Esophagus (tissue), 2 donors: ENCODE results near the gene SLC11A1. TPM values are rescaled to one million over a fixed set of nuclear protein-coding genes. Genes with fewer than 3 reads are reported as not detected.

ENCODE experiments used
- H3K27ac ChIP-seq, 2 donors: one replicate each; pipeline ENCODE4 v1.5.1; 2013; ENCODE audit warnings: low read depth in 2 of 2, mild to moderate bottlenecking in 2 of 2, inconsistent platforms in 1 of 2, low read length in 1 of 2, moderate library complexity in 1 of 2
- H3K27me3 ChIP-seq, 2 donors: one replicate each; pipeline ENCODE4 v1.6.1; 2013; ENCODE audit warnings: low read length in 2 of 2, control low read depth in 1 of 2, mild to moderate bottlenecking in 1 of 2; ENCODE audit not compliant: insufficient read depth in 2 of 2, control insufficient read depth in 1 of 2
- H3K36me3 ChIP-seq, 2 donors: one replicate each; pipeline ENCODE4 v1.6.1; 2013; ENCODE audit warnings: low read length in 1 of 2; ENCODE audit not compliant: control insufficient read depth in 2 of 2, insufficient read depth in 2 of 2
- H3K4me1 ChIP-seq, 2 donors: one replicate each; pipeline ENCODE4 v1.6.1; 2013; ENCODE audit warnings: low read length in 1 of 2; ENCODE audit not compliant: control insufficient read depth in 2 of 2, insufficient read depth in 2 of 2
- H3K4me3 ChIP-seq, 2 donors: one replicate each; pipeline ENCODE4 v1.5.1; 2013; ENCODE audit warnings: low read length in 2 of 2, mild to moderate bottlenecking in 2 of 2, low read depth in 1 of 2, moderate library complexity in 1 of 2
- H3K9me3 ChIP-seq, 2 donors: one replicate each; pipeline ENCODE4 v1.6.1; 2013; ENCODE audit warnings: mild to moderate bottlenecking in 2 of 2, low read depth in 1 of 2, low read length in 1 of 2, moderate library complexity in 1 of 2; ENCODE audit not compliant: control insufficient read depth in 2 of 2, insufficient read depth in 1 of 2
- WGBS, 2 donors: extraction: QIAGEN DNeasy Blood & Tissue Kit; methylation state at CpG; one replicate each; pipeline ENCODE4 v1.1.7; 2013; 5-methylcytosine and 5-hydroxymethylcytosine counted together
- polyA plus RNA-seq, 2 donors: library from polyadenylated mRNA; stranded (reverse); fragments of 200-250 nt; gene quantifications; one replicate each; pipeline ENCODE4 v1.2.3, GENCODE V29; 2013
- donor health status: healthy with polysubstance abuse.
- donor health status: Bipolar disorder and iron deficiency.

Gene SLC11A1
- polyA plus RNA-seq, 2 donors, result 1.1 to 1.5 TPM

DNA sequence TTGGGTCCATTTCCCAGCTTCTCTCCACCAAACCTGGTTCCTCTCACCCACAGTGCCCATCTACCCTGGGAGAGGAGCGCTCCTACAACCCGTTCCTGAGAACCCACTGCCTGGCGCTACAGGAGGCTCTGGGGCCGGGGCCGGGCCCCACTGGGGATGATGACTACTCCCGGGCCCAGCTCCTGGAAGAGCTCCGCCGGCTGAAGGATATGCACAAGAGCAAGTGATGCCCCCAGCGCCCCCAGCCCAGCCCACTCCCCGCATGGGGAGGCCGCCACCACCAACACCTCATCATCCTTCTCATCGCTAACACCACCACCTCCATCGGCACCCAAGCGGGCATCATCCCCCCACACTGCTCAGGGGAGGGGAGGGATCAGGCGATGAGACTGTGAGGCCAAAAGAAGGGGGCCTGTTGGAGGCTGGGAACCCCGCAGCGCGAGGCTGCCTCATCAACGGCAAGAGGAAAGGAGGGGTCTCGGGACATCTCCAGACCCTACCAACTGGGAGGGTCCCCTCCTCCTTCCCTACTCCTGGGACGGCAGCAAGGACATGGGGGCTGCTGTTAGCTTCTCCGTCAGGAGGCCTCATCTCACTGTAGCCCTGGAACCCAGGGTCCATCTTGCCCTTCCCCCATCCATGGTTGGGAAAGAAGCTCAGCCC, 37.2 kb upstream of the SLC11A1 start:
- Histone ChIP-seq H3K36me3 (no peaks in the 10 kb centered on the region), H3K27me3 (no peaks in the 10 kb centered on the region), H3K4me1 (peaks cover 6 to 9% of the 10 kb centered on the region in 2 donors), H3K27ac (no peak overlapping the region), H3K4me3 (no peak overlapping the region), H3K9me3 (peaks cover 0 to 2% of the 10 kb centered on the region in 2 donors)
- WGBS, 2 donors, result 95% methylated on average over 22 of the region's 22 CpGs

DNA sequence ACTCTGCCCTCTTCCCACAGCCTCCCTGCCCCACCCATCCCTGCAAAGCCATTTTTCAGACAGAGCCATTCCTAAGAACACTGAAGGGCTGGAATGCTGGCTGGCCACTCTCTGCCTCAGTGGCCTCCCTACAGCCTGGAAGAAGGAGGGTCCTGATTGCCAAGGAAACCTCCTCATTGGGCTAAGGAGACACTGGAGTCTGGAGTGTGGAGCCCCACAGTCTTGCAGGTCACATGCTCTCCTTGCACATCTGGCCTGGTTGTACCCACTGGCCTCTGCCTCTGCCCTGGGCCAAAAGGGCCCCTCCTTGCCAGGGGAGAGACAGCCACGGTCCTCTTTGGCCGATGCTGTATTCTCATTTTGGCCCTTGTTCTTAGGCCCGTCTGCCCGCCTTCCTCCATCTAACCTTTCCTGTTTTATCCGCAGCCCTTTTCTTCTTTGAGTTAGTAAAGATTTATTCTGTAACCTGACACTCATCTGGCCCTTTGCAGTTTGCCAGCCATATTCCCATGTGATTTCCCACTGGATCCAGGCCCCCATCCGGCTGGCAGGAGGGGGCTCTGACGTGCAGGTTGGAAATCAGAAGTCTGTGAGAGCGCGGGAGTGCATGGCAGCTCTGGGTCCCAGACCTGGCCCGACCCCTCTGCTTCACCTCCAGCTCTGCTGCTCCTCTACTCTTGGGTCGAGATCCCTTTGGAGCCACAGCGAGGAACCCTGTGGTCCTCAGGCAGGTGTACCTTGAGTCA, 36.4 kb upstream of the SLC11A1 start:
- no peaks in the 10 kb centered on the region for H3K36me3 ChIP-seq
- WGBS, 2 donors, result 81 to 83% methylated on average over 12 of the region's 12 CpGs
- H3K27ac ChIP-seq, result no peak overlapping the region
- H3K4me3 ChIP-seq, result no peak overlapping the region
- H3K9me3 ChIP-seq, result peaks cover 0 to 2% of the 10 kb centered on the region in 2 donors
- no peaks in the 10 kb centered on the region for H3K27me3 ChIP-seq
- H3K4me1 ChIP-seq, result peaks cover 6 to 9% of the 10 kb centered on the region in 2 donors

DNA sequence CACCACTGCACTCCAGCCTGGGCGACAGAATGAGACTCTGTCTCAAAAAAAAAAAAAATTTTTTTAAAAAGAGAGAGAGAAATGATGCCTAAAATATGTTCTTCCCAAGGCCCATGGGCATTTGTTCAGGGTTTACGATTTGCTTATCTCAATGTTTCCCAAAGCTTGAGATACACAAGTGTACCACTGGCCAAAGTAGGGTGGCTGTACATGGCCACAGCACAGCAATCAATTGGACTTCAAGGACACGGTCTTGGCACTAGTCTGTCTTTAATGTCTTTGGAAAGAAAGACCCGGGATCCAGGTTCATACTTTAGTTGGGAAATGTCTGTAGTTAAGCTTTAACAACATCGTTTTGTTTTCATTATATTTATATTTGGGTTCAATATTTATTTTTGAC, 34.9 kb upstream of the SLC11A1 start:
- peaks cover 6 to 9% of the 10 kb centered on the region in 2 donors for H3K4me1 ChIP-seq
- H3K27ac ChIP-seq, result no peak overlapping the region
- peaks cover 2 to 3% of the 10 kb centered on the region in 2 donors for H3K9me3 ChIP-seq
- no peaks in the 10 kb centered on the region for H3K36me3 ChIP-seq
- no peaks in the 10 kb centered on the region for H3K27me3 ChIP-seq
- WGBS, 2 donors, result 78 to 91% methylated on average over 5 of the region's 5 CpGs
- H3K4me3 ChIP-seq, result no peak overlapping the region

DNA sequence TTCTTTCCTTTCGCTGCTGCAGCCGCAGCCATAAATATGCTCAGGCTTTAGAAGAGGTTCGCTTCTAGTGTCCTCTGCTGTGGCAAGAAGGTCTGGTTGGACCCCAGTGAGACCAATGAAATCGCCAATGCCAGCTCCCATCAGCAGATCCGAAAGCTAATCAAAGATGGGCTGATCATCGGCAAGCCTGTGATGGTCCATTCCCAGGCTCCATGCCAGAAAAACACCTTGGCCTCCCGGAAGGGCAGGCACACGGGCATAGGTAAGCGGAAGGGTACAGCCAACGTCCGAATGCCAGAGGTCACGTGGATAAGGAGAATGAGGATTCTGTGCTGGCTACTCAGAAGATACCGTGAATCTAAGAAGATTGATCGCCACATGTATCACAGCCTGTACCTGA, 28.0 kb upstream of the SLC11A1 start:
- Histone ChIP-seq H3K27ac (no peak overlapping the region), H3K4me3 (no peak overlapping the region), H3K4me1 (no peaks in the 10 kb centered on the region), H3K27me3 (no peaks in the 10 kb centered on the region), H3K9me3 (peaks cover 2 to 3% of the 10 kb centered on the region in 2 donors), H3K36me3 (no peaks in the 10 kb centered on the region)
- WGBS, 2 donors, result 88 to 91% methylated on average over 14 of the region's 14 CpGs

DNA sequence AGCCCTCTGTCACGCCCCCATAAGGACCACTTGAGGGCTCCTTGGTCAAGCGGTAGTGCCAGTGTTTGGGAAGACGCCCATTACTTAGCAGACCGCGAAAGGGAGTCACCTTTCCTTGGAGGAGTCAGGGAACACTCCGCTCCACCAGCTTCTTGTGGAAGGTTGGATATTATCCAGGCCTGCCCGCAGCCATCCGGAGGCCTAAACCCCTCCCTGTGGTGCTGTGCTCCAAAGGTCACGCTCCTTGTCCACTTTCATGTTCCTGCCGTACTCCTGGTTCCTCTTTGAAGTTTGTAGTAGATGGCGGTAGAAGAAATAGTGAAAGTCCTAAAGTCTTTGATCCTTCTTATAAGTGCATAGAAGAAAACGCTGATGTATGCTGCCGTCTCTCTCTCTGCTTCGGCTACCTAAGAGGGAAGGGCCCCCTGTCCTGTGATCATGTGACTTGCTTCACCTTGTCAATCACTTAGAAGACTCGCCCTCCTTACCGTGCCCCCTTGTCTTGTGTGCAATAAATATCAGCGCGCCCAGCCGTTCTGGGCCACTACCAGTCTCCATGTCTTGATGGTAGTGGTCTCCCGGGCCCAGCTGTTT, 27.1 kb upstream of the SLC11A1 start:
- Histone ChIP-seq H3K4me3 (no peak overlapping the region), H3K27ac (no peak overlapping the region)
- WGBS, 2 donors, result 77 to 81% methylated on average over 20 of the region's 20 CpGs

DNA sequence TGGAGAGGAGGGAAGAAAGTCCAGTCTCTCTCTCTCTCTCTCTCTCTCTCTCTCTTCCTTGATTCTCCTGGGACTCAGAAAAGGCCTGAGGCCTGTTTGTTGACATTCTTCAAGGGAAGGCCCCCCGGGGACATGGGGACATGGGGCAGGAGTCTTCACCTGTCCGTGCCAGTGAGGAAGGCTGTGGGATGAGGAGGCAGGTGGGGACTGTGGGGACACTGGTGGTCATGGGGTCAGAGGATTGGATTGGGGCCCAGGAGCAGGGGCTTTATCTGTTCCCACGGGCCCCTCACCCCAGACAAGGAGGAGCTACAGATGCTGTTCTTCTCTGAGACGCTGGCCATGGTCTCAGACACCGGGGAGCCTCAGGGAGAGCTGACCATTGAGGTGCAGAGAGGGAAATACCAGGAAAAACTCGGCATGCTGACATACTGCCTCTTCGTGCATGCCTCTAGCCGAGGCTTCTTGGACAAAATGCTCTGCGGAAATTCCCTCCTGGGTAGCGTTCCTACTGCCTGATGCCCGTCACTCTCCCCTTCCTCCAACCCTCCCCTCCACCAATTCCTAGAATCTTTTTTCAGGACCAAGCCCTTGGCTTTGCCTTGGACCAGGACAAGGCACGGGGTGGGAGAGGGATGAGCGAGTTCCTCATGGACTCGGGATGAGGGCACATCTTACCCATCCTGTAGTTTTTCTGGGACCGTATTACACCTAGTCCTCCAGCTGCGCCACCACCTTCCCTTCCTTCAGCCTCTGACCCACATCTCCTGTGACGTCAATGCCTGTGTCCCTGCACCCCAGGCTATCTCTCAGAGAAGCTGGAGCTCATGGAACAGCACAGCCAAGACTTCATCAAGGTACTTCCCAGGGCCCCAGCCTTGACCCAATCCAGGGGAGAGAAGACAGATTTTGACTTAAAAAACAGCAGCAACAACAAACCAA, 24.6 kb upstream of the SLC11A1 start:
- 61 to 64% methylated on average over 17 of the region's 17 CpGs for WGBS, 2 donors
- no peak overlapping the region for H3K27ac ChIP-seq
- H3K4me1 ChIP-seq, result no peaks in the 10 kb centered on the region
- no peak overlapping the region for H3K4me3 ChIP-seq
- no peaks in the 10 kb centered on the region for H3K27me3 ChIP-seq
- H3K36me3 ChIP-seq, result no peaks in the 10 kb centered on the region
- no peaks in the 10 kb centered on the region for H3K9me3 ChIP-seq

More for the DNA sequence above, 27.1 kb upstream of the SLC11A1 start:
- Histone ChIP-seq H3K4me1 (no peaks in the 10 kb centered on the region), H3K9me3 (peaks cover 0 to 3% of the 10 kb centered on the region in 2 donors), H3K27me3 (no peaks in the 10 kb centered on the region), H3K36me3 (no peaks in the 10 kb centered on the region)

DNA sequence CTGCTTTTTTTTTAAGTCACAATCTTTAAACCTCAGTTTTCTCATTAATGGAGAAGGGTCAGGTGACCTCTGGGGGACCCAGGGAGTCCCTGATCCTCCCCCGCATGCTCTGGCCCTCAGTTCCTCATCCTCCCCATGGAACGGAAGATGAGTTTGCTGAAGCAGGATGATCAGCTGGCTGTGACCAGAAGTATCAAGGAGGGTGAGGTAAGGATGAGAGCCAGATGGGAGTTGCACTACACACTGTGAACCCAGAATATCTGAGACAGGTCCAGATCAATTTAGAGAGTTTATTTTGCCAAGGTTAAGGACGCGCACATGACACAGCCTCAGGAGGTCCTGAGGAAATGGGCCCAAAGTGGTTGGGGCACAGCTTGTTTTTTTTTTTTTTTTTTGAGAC, 21.6 kb upstream of the SLC11A1 start:
- Histone ChIP-seq H3K9me3 (no peaks in the 10 kb centered on the region), H3K36me3 (no peaks in the 10 kb centered on the region), H3K27me3 (no peaks in the 10 kb centered on the region), H3K4me3 (no peak overlapping the region), H3K27ac (no peak overlapping the region), H3K4me1 (no peaks in the 10 kb centered on the region)
- WGBS, 2 donors, result 90 to 92% methylated on average over 4 of the region's 4 CpGs

DNA sequence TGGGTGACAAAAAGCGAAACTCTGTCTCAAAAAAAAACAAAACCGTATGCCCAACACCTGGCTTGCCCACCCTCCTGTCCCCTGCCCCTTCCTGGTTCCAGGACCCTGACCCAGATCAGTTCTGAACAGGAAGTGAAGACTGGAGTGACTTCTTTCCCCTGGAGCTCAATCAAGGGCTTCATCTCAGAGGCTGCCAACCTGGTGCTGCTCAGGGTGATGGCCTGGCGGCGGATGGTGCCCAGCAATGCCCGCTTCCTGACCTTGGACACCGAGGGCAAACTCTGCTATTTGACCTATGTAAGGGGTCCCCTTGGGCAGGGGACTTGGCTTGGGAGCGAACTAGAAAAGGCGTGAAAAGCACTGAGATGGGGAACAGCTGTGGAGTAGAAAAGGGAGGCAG, 19.5 kb upstream of the SLC11A1 start:
- Histone ChIP-seq H3K4me3 (no peak overlapping the region), H3K36me3 (no peaks in the 10 kb centered on the region), H3K9me3 (peaks cover 2 to 3% of the 10 kb centered on the region in 2 donors), H3K27ac (no peak overlapping the region), H3K27me3 (no peaks in the 10 kb centered on the region), H3K4me1 (no peaks in the 10 kb centered on the region)
- WGBS, 2 donors, result 88 to 91% methylated on average over 8 of the region's 8 CpGs

DNA sequence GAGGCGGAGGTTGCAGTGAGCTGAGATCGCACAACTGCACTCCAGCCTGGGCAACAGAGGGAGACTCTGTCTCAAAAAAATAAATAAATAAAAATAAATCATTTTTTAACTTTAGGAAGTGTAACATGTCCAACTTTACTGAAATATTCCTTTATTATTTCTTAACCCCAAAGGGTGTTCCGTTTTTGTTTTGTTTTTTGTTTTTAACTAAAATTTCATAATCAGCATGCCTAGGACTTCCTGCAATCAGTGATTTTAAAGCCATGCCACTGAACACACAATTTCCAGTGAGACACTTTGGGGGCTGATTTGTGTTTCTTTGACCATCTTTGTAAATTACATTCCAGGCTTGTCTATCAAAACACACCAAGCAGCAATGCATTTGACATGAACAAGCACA, 18.3 kb upstream of the SLC11A1 start:
- 83 to 88% methylated on average over 3 of the region's 3 CpGs for WGBS, 2 donors
- H3K36me3 ChIP-seq, result no peaks in the 10 kb centered on the region
- H3K9me3 ChIP-seq, result peaks cover 2 to 3% of the 10 kb centered on the region in 2 donors
- no peaks in the 10 kb centered on the region for H3K27me3 ChIP-seq
- H3K4me1 ChIP-seq, result no peaks in the 10 kb centered on the region
- H3K4me3 ChIP-seq, result no peak overlapping the region
- no peak overlapping the region for H3K27ac ChIP-seq
